ENCODE results near the gene ARMH4.

- no peak for TF ChIP-seq CTCF (IDR thresholded peaks at IDR 0.05)
- no peak for TF ChIP-seq POLR2A (IDR thresholded peaks at IDR 0.05)
Observed at GRCh38 chr14:58002618-58003017, 149.4 kb downstream of the ARMH4 start.

Data from esophagus squamous epithelium (tissue), 4 donors.